Midbrain (tissue), 1 donor: ENCODE results near the gene KIAA0232.

Source experiments
- DNase-seq: peaks from one replicate; lab custom pipeline; 2025; lab: John Stamatoyannopoulos, UW

Gene KIAA0232

GRCh38 chr4:6782147-6782845 is at the start of gene KIAA0232:
Gene KIAA0232 (plus strand): TSS chr4:6782727. CDS start chr4:6824454, 41,727 bp downstream.
- DNase-seq, result peak; percentile 93

GRCh38 chr4:6733358-6734164 is 49.0 kb upstream of the KIAA0232 start:
- DNase-seq, result no peak

- DNase-seq, result no peak
Measured at GRCh38 chr4:6734165-6734786, 48.3 kb upstream of the KIAA0232 start.

- DNase-seq, result no peak
Measured at GRCh38 chr4:6739920-6740319, 42.6 kb upstream of the KIAA0232 start.

GRCh38 chr4:6740347-6740746 is 42.2 kb upstream of the KIAA0232 start:
- no peak for DNase-seq

GRCh38 chr4:6742507-6742906 is 40.0 kb upstream of the KIAA0232 start:
- DNase-seq, result no peak

- no peak for DNase-seq
Measured at GRCh38 chr4:6742989-6743388, 39.5 kb upstream of the KIAA0232 start.

- no peak for DNase-seq
Measured at GRCh38 chr4:6746721-6747293, 35.7 kb upstream of the KIAA0232 start.

- no peak for DNase-seq
Measured at GRCh38 chr4:6747294-6748051, 35.1 kb upstream of the KIAA0232 start.

- DNase-seq, result no peak
Measured at GRCh38 chr4:6748286-6748685, 34.2 kb upstream of the KIAA0232 start.

- no peak for DNase-seq
Measured at GRCh38 chr4:6749340-6750171, 33.0 kb upstream of the KIAA0232 start.

GRCh38 chr4:6750286-6751221 is 32.0 kb upstream of the KIAA0232 start:
- DNase-seq, result no peak

GRCh38 chr4:6751611-6752485 is 30.7 kb upstream of the KIAA0232 start:
- no peak for DNase-seq

- DNase-seq, result no peak
Measured at GRCh38 chr4:6752486-6752829, 30.1 kb upstream of the KIAA0232 start.

GRCh38 chr4:6753103-6753560 is 29.4 kb upstream of the KIAA0232 start:
- DNase-seq, result no peak

- DNase-seq, result no peak
Measured at GRCh38 chr4:6753891-6754290, 28.6 kb upstream of the KIAA0232 start.

- DNase-seq, result no peak
Measured at GRCh38 chr4:6754481-6755087, 27.9 kb upstream of the KIAA0232 start.

- DNase-seq, result no peak
Measured at GRCh38 chr4:6755088-6755753, 27.3 kb upstream of the KIAA0232 start.
